ENCODE measurements around the gene RNASEL.
"Not testable (repeated sequence)": the region's sequence is repeated elsewhere in the genome, so short reads cannot be mapped to it uniquely, and the experiment has no call there.

RNASEL gene

DNA sequence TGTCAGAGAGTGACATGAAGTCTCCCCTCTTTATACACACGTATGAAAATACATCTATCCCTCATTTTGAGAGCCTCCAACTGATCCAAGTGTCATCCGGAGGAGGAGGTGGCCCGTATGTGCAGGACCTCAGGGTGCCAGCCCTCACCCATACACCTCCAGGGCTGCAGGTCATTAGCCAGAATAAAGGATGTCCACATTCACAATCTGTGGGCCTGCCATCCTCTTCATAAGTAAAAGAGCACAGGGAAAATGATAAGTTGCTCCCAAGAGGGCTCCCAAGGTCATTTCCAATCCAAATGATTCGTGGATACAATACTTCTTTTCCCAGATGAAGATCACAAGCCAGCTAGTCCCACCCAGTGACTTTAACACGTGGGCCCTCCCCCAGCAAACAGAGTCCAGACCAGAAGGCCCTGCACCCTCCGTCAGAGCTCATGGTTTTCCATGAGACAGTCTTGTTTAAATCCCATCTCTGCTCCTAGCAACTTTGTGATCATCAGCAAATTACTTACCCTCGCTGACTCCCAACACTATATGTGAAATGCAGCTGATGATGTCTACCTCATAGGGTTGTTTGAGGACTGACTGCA, 28.6 kb downstream of the RNASEL start:
- DNase-seq (ENCODE audit: low spot score), result no peak
- TF ChIP-seq, protein P1, sequence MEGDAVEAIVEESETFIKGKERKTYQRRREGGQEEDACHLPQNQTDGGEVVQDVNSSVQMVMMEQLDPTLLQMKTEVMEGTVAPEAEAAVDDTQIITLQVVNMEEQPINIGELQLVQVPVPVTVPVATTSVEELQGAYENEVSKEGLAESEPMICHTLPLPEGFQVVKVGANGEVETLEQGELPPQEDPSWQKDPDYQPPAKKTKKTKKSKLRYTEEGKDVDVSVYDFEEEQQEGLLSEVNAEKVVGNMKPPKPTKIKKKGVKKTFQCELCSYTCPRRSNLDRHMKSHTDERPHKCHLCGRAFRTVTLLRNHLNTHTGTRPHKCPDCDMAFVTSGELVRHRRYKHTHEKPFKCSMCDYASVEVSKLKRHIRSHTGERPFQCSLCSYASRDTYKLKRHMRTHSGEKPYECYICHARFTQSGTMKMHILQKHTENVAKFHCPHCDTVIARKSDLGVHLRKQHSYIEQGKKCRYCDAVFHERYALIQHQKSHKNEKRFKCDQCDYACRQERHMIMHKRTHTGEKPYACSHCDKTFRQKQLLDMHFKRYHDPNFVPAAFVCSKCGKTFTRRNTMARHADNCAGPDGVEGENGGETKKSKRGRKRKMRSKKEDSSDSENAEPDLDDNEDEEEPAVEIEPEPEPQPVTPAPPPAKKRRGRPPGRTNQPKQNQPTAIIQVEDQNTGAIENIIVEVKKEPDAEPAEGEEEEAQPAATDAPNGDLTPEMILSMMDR (IDR thresholded peaks at IDR 0.05; ENCODE audit: extremely low read depth, insufficient read depth, missing control alignments), result no peak
- in situ Hi-C loops (cut with MboI; ENCODE audit: low pct_unique_long_range_greater_than_20kb, low sequenced_read_pairs, unreplicated experiment), result no loop called here

DNA sequence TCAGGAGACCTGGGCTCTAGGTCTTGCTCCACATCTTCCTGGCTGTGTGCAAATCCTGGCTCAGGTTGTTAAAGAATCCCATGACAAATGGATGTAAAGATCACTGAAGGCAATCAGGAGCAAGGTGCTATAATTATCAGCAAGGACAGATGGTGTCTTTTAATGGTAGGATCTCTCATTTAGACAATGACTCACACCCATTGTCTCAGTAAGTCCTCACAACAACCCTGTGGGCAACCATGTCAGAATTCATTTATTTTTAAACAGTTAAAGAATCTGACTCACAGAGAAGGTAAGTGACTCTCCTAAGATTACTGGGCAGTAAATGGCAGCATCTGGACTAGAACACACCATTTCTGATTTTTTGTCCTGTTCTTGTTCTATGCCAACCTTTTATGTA, 32.8 kb downstream of the RNASEL start:
- in situ Hi-C loops (cut with MboI; ENCODE audit: low pct_unique_long_range_greater_than_20kb, low sequenced_read_pairs, unreplicated experiment), result no loop called here
- no peak for DNase-seq (ENCODE audit: low spot score)
- TF ChIP-seq, protein P1 (IDR thresholded peaks at IDR 0.05; ENCODE audit: extremely low read depth, insufficient read depth, missing control alignments), result no peak

DNA sequence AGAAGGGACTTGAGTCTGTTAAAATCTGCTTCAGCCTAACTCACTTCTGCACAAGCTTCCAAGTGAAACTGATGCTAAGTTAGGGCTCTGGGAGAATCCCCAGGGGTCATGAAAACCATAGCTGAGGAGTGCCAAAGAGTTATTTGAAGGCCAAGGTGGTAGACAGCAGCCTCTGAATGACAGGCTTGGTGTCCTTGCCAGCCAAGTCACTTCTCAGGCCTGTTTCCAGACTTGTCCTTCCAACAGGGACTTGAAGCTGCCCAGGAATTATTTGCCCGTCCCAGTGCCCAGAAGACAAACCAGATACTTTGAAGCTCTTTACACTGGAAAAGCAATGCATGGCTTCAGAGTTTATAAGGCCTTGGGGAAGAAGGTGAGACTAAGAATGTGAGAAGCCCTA, 33.6 kb downstream of the RNASEL start:
- TF ChIP-seq, protein P1 (IDR thresholded peaks at IDR 0.05; ENCODE audit: extremely low read depth, insufficient read depth, missing control alignments), result no peak
- in situ Hi-C loops (cut with MboI; ENCODE audit: low pct_unique_long_range_greater_than_20kb, low sequenced_read_pairs, unreplicated experiment), result no loop called here
- DNase-seq (ENCODE audit: low spot score), result no peak

DNA sequence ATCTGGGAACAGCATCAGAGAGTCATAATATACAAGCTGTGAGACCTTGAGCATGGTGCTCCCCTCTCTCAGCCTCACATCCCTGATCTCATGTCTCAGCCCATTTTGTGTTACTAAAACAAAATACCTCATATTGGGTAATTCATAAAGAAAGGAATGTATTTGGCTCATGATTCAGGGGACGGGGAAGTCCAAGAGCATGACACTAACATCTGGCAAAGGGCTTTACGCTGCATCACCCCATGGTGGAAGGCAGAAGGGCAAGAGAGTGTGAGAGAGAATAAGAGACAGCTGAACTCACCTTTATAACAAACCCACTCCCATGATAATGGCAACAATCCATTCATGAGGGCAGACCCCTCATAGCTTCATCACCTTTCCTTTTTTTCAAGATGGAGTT, 36.5 kb downstream of the RNASEL start:
- TF ChIP-seq, protein P1 (IDR thresholded peaks at IDR 0.05; ENCODE audit: extremely low read depth, insufficient read depth, missing control alignments), result no peak
- no peak for DNase-seq (ENCODE audit: low spot score)
- in situ Hi-C loops (cut with MboI; ENCODE audit: low pct_unique_long_range_greater_than_20kb, low sequenced_read_pairs, unreplicated experiment), result no loop called here

DNA sequence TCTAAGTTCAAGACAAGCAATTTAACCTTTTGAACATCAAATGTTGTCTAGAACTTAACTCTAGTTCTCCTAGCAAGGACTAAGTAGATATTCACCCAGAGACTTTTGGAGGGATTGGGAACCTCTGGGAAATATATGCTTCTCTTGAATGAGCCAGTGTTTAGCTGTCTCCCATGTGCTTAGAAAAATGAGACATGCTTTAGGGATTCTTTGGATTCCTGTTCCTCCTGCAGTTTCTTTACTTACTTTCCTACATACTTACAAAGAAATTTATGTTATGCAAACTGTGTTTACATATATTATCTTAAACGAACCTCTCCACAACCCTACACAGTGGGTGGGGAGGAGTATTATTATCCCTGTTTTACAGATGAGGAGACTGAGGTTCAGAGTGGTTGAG, 39.2 kb downstream of the RNASEL start:
- DNase-seq (ENCODE audit: low spot score), result no peak
- in situ Hi-C loops (cut with MboI; ENCODE audit: low pct_unique_long_range_greater_than_20kb, low sequenced_read_pairs, unreplicated experiment), result no loop called here
- TF ChIP-seq, protein P1 (IDR thresholded peaks at IDR 0.05; ENCODE audit: extremely low read depth, insufficient read depth, missing control alignments), result no peak

DNA sequence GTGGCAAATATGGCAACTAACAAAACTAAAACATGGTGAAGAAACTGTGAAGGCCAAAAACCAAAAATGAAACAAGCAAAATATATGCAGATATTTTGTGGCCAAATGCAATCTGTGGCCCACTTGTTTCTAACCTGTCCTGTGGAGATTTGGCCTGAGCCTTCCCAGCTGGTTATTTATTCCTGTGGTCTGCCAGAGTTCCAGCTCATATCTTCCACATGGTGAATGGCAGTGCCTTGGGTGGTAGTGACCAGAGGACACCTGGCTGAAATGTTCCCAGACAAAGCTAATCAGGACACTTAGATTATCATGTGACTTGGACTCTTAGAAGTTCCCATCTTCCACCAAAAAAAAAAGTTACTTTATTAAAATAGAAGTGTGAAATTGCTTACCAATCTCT, 39.7 kb downstream of the RNASEL start:
- in situ Hi-C loops (cut with MboI; ENCODE audit: low pct_unique_long_range_greater_than_20kb, low sequenced_read_pairs, unreplicated experiment), result no loop called here
- DNase-seq (ENCODE audit: low spot score), result no peak
- TF ChIP-seq, protein P1 (IDR thresholded peaks at IDR 0.05; ENCODE audit: extremely low read depth, insufficient read depth, missing control alignments), result no peak

DNA sequence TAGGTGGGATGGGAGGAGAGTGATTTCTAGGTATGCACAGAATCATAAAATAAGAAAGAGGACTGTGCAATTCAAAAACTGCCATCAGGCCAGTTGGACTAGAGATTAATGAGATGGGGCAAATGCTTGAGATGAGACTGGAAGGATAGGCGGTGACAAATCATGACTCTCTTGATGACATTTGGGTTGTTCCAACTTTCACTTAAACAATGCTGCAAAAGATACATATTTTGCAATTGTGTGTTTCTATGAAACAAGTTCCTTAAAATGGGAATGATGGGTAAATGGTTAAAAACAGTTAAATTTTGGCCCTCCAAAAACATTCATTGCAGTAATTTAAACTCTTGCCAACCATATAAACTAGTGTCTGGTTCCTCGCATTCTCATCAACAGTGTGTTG, 55.2 kb downstream of the RNASEL start:
- TF ChIP-seq, protein P1 (IDR thresholded peaks at IDR 0.05; ENCODE audit: extremely low read depth, insufficient read depth, missing control alignments), result no peak
- DNase-seq (ENCODE audit: low spot score), result no peak
- in situ Hi-C loops (cut with MboI; ENCODE audit: low pct_unique_long_range_greater_than_20kb, low sequenced_read_pairs, unreplicated experiment), result no loop called here

DNA sequence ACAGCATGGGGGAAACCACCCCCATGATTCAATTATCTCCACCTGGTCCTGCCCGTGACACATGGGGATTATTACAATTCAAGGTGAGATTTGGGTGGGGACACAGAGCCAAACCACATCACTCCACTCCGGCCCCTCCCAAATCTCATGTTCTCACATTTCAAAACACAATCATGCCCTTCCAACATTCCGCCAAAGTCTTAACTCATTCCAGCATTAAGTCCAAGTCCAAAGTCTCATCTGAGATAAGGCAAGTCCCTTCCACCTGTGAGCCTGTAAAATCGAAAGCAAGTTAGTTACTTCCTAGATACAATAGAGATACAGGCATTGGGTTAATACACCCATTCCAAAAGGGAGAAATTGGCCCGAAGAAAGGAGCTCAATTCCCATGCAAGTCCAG, 60.9 kb downstream of the RNASEL start:
- DNase-seq (ENCODE audit: low spot score); in situ Hi-C loops (cut with MboI; ENCODE audit: low pct_unique_long_range_greater_than_20kb, low sequenced_read_pairs, unreplicated experiment): not testable (repeated sequence)
